ENCODE results near the gene SPG7. TPM values are rescaled to one million over a fixed set of nuclear protein-coding genes. Genes with fewer than 3 reads are reported as not detected.

Gene SPG7
- total RNA-seq, 2 experiments from 2014 or later, result 78.6 to 79.8 TPM

DNA sequence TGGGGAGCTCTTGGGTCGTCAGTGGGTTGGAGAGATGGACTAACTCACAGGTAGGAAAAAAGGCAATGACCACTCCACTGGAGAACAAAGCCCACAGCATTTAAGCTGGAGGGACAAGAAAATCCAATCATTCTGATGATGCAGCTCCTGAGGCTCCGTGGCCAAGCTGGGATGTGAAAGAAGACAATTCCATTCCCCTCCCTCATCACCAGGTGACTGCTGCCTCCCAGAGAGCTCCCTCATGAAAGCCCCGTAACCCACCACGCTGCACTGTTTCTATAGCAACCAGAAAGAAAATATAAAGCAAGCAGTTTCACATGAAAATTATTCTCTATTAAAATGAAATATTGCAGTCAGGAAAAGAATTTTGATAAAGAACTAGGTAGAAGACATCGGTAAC is 33.1 kb upstream of the SPG7 start:
- ATAC-seq (no peak), DNase-seq (no peak)
- peaks cover 2% of the 10 kb centered on the region for H3K9me3 Mint-ChIP-seq
- H3K27me3 Mint-ChIP-seq, result no peaks in the 10 kb centered on the region
- CTCF ChIA-PET, result interaction anchor here (0.8 to 1.6 kb wide), 2 partner anchors 10 to 14 kb away, joined by 3 to 4 read pairs; no protein-coding TSS in a partner anchor
- no peak overlapping the region for H3K4me3 Mint-ChIP-seq
- POLR2A ChIA-PET, result interaction anchor here (1.1 to 2.3 kb wide), 7 partner anchors 8 to 55 kb away, joined by 3 to 15 read pairs (median 4); partner anchors contain the start of genes ANKRD11 and SPG7
- intact Hi-C loops (cut with micrococcal nuclease), result no loop called here
- H3K36me3 Mint-ChIP-seq (ENCODE audit: low read depth), result peaks cover 37% of the 10 kb centered on the region
- peaks cover 86% of the 10 kb centered on the region for H3K4me1 Mint-ChIP-seq (ENCODE audit: low read depth)
- no peak for TF ChIP-seq CTCF (IDR thresholded peaks at IDR 0.05)
- peak overlapping the region; percentile 26 for H3K27ac Mint-ChIP-seq

DNA sequence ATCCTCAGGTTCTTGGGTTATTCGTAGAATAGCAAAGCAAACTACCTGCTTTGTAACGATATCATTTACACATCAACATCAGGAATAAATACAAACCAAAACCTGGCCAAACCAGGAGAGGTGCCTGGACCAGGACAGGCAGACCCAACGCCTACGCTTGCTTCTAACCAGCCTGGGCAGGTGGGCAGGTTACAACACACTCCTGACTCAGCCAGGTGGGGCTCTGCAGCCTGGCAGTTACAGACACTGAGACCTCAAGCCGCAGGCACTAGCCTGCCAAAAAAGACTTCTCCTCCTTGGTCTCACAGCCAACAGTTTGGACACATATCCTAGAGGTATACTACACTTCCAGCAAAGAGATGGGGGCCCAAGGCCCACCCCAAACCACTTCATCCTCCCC is 31.8 kb upstream of the SPG7 start:
- Mint-ChIP-seq H3K4me3 (peak overlapping the region; percentile 1), H3K27me3 (no peaks in the 10 kb centered on the region), H3K4me1 (ENCODE audit: low read depth) (peaks cover 90% of the 10 kb centered on the region), H3K36me3 (ENCODE audit: low read depth) (peaks cover 41% of the 10 kb centered on the region), H3K27ac (peak overlapping the region; percentile 41), H3K9me3 (peaks cover 2% of the 10 kb centered on the region)
- peak; percentile 10 for ATAC-seq
- TF ChIP-seq CTCF (IDR thresholded peaks at IDR 0.05), result no peak
- intact Hi-C loops (cut with micrococcal nuclease), result no loop called here
- CTCF ChIA-PET, result no interaction called here
- peak; percentile 29 for DNase-seq
- POLR2A ChIA-PET, result interaction anchor here (0.9 to 3.2 kb wide), 2 partner anchors 11 to 18 kb away, joined by 3 to 18 read pairs; no protein-coding TSS in a partner anchor

GRCh38 chr16:89476811-89477261 is 31.4 kb upstream of the SPG7 start:
- Mint-ChIP-seq H3K9me3 (peaks cover 2% of the 10 kb centered on the region), H3K4me3 (peak overlapping the region; percentile 1), H3K27me3 (no peaks in the 10 kb centered on the region), H3K27ac (peak overlapping the region; percentile 41), H3K4me1 (ENCODE audit: low read depth) (peaks cover 90% of the 10 kb centered on the region), H3K36me3 (ENCODE audit: low read depth) (peaks cover 46% of the 10 kb centered on the region)
- ChIA-PET POLR2A (interaction anchor here (0.9 to 3.2 kb wide), 2 partner anchors 11 to 19 kb away, joined by 3 to 18 read pairs; no protein-coding TSS in a partner anchor), CTCF (no interaction called here)
- intact Hi-C loops (cut with micrococcal nuclease), result no loop called here
- TF ChIP-seq CTCF (IDR thresholded peaks at IDR 0.05), result no peak
- no peak for DNase-seq
- ATAC-seq, result peak; percentile 62

DNA sequence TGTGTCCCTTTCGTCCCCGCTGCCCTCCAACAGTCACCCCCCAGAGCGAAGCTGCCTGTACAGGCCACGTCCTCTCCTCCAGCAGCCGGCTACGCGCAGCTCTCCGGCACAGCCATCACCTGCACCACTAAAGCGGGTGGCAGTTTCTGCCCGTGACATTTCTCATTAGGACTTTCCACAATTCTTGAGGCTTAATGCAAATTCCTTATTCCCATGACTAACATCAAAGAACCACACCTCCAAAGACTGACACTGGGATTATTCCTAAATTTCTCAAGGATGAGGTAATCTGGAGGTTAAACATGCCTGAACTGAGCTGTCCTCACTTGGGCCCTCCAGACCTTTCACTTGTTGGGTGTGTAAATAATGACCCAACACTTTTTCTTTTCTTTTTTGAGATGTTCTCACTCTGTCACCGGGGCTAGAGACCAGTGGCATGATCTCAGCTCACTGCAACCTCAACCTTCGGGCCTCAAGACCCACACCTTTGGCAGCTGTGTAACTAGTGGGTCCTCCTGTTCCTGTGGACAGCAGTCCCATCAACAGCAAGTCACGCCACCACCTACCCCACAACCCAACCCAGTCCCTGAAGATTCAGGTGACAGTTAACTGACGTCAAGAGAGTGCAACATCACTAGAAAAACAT is 29.5 kb upstream of the SPG7 start:
- H3K36me3 Mint-ChIP-seq (ENCODE audit: low read depth), result peaks cover 53% of the 10 kb centered on the region
- peak; percentile 37 for DNase-seq
- ChIA-PET POLR2A (interaction anchor here (1.1 to 3.2 kb wide), 7 partner anchors 10 to 149 kb away, joined by 3 to 18 read pairs (median 6); no protein-coding TSS in a partner anchor), CTCF (no interaction called here)
- no peaks in the 10 kb centered on the region for H3K27me3 Mint-ChIP-seq
- intact Hi-C loops (cut with micrococcal nuclease), result no loop called here
- peak; percentile 59 for ATAC-seq
- H3K9me3 Mint-ChIP-seq, result peaks cover 2% of the 10 kb centered on the region
- H3K4me3 Mint-ChIP-seq, result peak overlapping the region; percentile 55
- H3K4me1 Mint-ChIP-seq (ENCODE audit: low read depth), result peaks cover 88% of the 10 kb centered on the region
- no peak for TF ChIP-seq CTCF (IDR thresholded peaks at IDR 0.05)
- H3K27ac Mint-ChIP-seq, result peak overlapping the region; percentile 82

GRCh38 chr16:89481356-89481955 is 26.7 kb upstream of the SPG7 start:
- intact Hi-C loops (cut with micrococcal nuclease), result loop anchor here (5.0 to 10.0 kb wide), 2 partner anchors 39 to 127 kb away; no protein-coding TSS in a partner anchor
- TF ChIP-seq CTCF (IDR thresholded peaks at IDR 0.05), result no peak
- no peak overlapping the region for H3K4me3 Mint-ChIP-seq
- ChIA-PET POLR2A (interaction anchor here (0.7 to 5.3 kb wide), 5 partner anchors 10 to 167 kb away, joined by 3 to 31 read pairs (median 10); no protein-coding TSS in a partner anchor), CTCF (no interaction called here)
- no peaks in the 10 kb centered on the region for H3K27me3 Mint-ChIP-seq
- peaks cover 88% of the 10 kb centered on the region for H3K4me1 Mint-ChIP-seq (ENCODE audit: low read depth)
- peaks cover 57% of the 10 kb centered on the region for H3K36me3 Mint-ChIP-seq (ENCODE audit: low read depth)
- ATAC-seq, result no peak
- no peaks in the 10 kb centered on the region for H3K9me3 Mint-ChIP-seq
- no peak for DNase-seq
- H3K27ac Mint-ChIP-seq, result peak overlapping the region; percentile 88
